ENCODE measurements around the gene BEAN1. TPM values are rescaled to one million over a fixed set of nuclear protein-coding genes. Genes with fewer than 3 reads are reported as not detected.

BEAN1 gene
- total RNA-seq, 4 donors from 2014 or later = 0.47 to 1.0 (median 0.54) TPM; not detected in 1

GRCh38 chr16:66397736-66398433 is 29.2 kb upstream of the BEAN1 start:
- H3K4me3 ChIP-seq = no peak overlapping the region
- peaks cover 0 to 7% of the 10 kb centered on the region in 2 donors for H3K36me3 ChIP-seq
- peaks cover 0 to 27% (median 0%) of the 10 kb centered on the region in 3 donors for H3K4me1 ChIP-seq
- no peak overlapping the region for H3K27ac ChIP-seq
- TF ChIP-seq EP300 (IDR thresholded peaks at IDR 0.05) = no peak
- TF ChIP-seq CTCF (IDR thresholded peaks at IDR 0.05) = no peak
- TF ChIP-seq POLR2A (IDR thresholded peaks at IDR 0.05) = no peak
- TF ChIP-seq POLR2AphosphoS5 (IDR thresholded peaks at IDR 0.05) = no peak
- no peaks in the 10 kb centered on the region for H3K9me3 ChIP-seq
- WGBS, 2 donors (ENCODE audit: low coverage in 1 of 2) = 93 to 100% methylated on average over 2 to 3 of the region's 5 CpGs
- no peak for ATAC-seq
- no peaks in the 10 kb centered on the region for H3K27me3 ChIP-seq

- no peak for ATAC-seq
- Histone ChIP-seq H3K27me3 (no peaks in the 10 kb centered on the region), H3K27ac (no peak overlapping the region), H3K4me1 (peaks cover 0 to 27% (median 0%) of the 10 kb centered on the region in 3 donors), H3K4me3 (no peak overlapping the region), H3K36me3 (peaks cover 0 to 7% of the 10 kb centered on the region in 2 donors), H3K9me3 (no peaks in the 10 kb centered on the region)
- no peak for TF ChIP-seq POLR2AphosphoS5 (IDR thresholded peaks at IDR 0.05)
- TF ChIP-seq EP300 (IDR thresholded peaks at IDR 0.05) = no peak
- no peak for TF ChIP-seq POLR2A (IDR thresholded peaks at IDR 0.05)
- no peak for TF ChIP-seq CTCF (IDR thresholded peaks at IDR 0.05)
- 53 to 70% methylated on average over 3 of the region's 3 CpGs for whole genome bisulfite sequencing, 2 donors (ENCODE audit: low coverage in 1 of 2)
Measured at GRCh38 chr16:66399031-66399430, 28.1 kb upstream of the BEAN1 start.

- Histone ChIP-seq H3K36me3 (peaks cover 0 to 7% of the 10 kb centered on the region in 2 donors), H3K27ac (no peak overlapping the region), H3K4me1 (peaks cover 0 to 27% (median 0%) of the 10 kb centered on the region in 3 donors), H3K4me3 (no peak overlapping the region), H3K27me3 (no peaks in the 10 kb centered on the region), H3K9me3 (peaks cover 0 to 1% (median 0%) of the 10 kb centered on the region in 3 donors)
- no peak for TF ChIP-seq CTCF (IDR thresholded peaks at IDR 0.05)
- no peak for TF ChIP-seq EP300 (IDR thresholded peaks at IDR 0.05)
- TF ChIP-seq POLR2A (IDR thresholded peaks at IDR 0.05) = no peak
- TF ChIP-seq POLR2AphosphoS5 (IDR thresholded peaks at IDR 0.05) = no peak
- 44 to 69% methylated on average over 3 of the region's 3 CpGs for WGBS, 2 donors (ENCODE audit: low coverage in 1 of 2)
- ATAC-seq = peak; percentile 22
Measured at GRCh38 chr16:66399930-66400329, 27.2 kb upstream of the BEAN1 start.

GRCh38 chr16:66400503-66401380 is 26.4 kb upstream of the BEAN1 start:
- Histone ChIP-seq H3K36me3 (peaks cover 0 to 5% of the 10 kb centered on the region in 2 donors), H3K9me3 (peaks cover 0 to 6% (median 0%) of the 10 kb centered on the region in 3 donors), H3K4me3 (no peak overlapping the region), H3K27ac (peak overlapping the region in 3 of 4 donors; percentile 12 to 41 (median 29)), H3K27me3 (no peaks in the 10 kb centered on the region), H3K4me1 (peaks cover 0 to 27% (median 0%) of the 10 kb centered on the region in 3 donors)
- WGBS, 2 donors (ENCODE audit: low coverage in 1 of 2) = 78% methylated on average over 10 of the region's 20 CpGs; no CpG with 5 or more reads in 1 of the 2 donors
- TF ChIP-seq POLR2AphosphoS5 (IDR thresholded peaks at IDR 0.05) (no peak), CTCF (IDR thresholded peaks at IDR 0.05) (no peak), EP300 (IDR thresholded peaks at IDR 0.05) (no peak)
- peak; percentile 3 for ATAC-seq
